WTC11 (cell line): Measurements from ENCODE around the gene HLA-G.

Experiments used
- MYBL2 ChIP-seq: sonication (generic); formaldehyde crosslinking; IDR thresholded peaks from 2 replicates; pipeline ENCODE4 v1.8.1; 2023; ENCODE audit warnings: mild to moderate bottlenecking, moderate library complexity, missing genetic modification reagents
- TEAD4 ChIP-seq: sonication (generic); formaldehyde crosslinking; IDR thresholded peaks from 2 replicates; pipeline ENCODE4 v1.8.0; 2022; ENCODE audit warnings: mild to moderate bottlenecking, missing genetic modification reagents
- TF ChIP-seq, protein P1 (sequence below): sonication (generic); formaldehyde crosslinking; IDR thresholded peaks from 2 replicates; pipeline ENCODE4 v1.8.0; 2022; ENCODE audit warnings: mild to moderate bottlenecking, missing genetic modification reagents
- TF ChIP-seq, protein P2 (sequence below): fragments of 200-600 bp; IDR thresholded peaks from 2 replicates; pipeline ENCODE4 v1.8.0; 2022; ENCODE audit warnings: antibody characterized with exemption

DNA sequence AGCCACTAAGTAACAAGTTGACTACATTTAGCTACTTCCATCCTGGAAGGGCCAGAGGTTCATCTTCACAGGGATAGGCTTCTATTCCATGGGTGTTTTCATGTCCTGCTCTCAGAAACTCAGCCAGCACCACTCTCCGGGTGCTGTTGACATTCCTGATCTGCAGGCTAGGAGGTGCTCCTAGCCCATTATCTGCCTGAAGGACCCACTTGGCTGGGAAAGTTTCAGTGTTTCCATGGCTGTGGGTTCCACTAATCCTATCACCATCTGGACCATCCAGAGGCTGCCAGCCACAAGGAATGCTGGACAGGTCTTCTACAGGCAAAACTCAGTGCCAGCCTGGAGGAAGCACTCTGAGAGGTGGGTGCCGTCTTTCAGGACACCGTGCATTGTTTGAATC is 45.2 kb downstream of the HLA-G start:
- TF ChIP-seq, protein P1, sequence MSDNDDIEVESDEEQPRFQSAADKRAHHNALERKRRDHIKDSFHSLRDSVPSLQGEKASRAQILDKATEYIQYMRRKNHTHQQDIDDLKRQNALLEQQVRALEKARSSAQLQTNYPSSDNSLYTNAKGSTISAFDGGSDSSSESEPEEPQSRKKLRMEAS, result no peak
- TF ChIP-seq MYBL2 (CRISPR knock-in tag) (no peak), TEAD4 (CRISPR knock-in tag) (no peak)
- TF ChIP-seq, protein P2, sequence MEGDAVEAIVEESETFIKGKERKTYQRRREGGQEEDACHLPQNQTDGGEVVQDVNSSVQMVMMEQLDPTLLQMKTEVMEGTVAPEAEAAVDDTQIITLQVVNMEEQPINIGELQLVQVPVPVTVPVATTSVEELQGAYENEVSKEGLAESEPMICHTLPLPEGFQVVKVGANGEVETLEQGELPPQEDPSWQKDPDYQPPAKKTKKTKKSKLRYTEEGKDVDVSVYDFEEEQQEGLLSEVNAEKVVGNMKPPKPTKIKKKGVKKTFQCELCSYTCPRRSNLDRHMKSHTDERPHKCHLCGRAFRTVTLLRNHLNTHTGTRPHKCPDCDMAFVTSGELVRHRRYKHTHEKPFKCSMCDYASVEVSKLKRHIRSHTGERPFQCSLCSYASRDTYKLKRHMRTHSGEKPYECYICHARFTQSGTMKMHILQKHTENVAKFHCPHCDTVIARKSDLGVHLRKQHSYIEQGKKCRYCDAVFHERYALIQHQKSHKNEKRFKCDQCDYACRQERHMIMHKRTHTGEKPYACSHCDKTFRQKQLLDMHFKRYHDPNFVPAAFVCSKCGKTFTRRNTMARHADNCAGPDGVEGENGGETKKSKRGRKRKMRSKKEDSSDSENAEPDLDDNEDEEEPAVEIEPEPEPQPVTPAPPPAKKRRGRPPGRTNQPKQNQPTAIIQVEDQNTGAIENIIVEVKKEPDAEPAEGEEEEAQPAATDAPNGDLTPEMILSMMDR, result no peak
